NCI-H1930 (cell line): ENCODE measurements around the gene PRR4.

Source experiments
- DNase-seq, 2 experiments: peaks; one replicate each; lab custom pipeline; 2025; lab: John Stamatoyannopoulos, UW

The PRR4 gene, protein sequence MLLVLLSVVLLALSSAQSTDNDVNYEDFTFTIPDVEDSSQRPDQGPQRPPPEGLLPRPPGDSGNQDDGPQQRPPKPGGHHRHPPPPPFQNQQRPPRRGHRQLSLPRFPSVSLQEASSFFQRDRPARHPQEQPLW

DNA sequence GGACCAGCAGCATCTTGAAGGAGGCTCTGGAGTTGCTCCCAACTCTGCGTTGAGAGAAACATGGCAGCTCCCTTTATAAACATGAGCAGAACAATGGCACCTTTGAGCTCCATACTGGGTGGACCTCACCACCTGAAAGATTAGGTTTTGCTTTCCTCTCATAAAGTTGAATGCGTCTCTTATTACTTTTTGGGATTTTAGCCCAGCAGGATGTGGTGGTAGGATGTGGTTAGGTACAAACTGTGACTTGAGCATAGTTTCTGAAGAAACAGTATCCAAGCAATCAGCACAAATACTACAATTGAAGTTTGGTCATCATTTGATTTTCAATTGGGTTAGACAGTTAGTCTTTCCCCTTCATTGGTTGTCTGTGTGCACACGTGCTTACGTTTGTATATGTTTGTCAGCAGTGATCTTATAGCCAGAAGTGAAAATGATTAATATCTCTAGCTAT, at the start of gene PRR4:
Gene PRR4, minus strand, starts transcription at position 51 of the 454 bp plus-strand sequence. Its CDS starts 38 bp downstream, at position 13.
- no peak for DNase-seq

DNA sequence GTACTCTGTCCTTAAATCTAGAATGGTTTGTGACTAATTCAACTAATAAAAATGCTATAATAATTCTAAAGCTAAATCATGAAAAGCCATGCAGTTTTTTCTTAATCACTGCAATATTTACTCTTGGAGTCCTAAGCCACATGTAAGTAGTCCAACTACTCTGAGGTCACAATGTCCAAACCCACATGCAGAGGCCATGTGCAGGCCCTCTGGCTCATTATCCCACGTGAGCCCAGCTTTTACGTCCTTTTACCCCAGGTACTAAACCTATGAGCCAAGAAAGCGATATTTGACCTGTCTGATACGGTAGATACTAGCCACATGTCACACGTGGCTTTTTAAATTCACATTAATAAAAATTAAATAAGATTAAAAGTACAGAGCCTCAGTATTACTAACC, 47.6 kb upstream of the PRR4 start:
- DNase-seq, result no peak

- DNase-seq, result no peak
Measured at GRCh38 chr12:10891937-10892336, 42.7 kb upstream of the PRR4 start.

DNA sequence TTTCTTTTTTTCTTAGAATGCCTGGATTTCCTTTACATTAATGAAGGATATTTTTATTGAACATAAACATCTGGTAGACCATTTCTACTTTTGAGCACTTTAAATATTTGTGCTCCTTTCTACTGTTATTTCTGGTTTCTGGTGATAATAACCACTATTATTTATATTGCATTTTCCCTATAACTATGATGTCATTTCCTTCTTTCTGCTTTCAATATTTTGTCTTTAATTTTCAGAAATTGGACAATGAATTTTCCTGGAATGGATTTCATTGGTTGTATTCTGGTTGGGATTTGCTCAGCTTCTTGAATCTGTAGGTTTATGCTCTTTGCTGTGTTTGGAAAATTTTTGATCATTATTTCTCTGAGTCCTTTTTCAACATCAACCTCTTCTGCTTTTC, 40.0 kb upstream of the PRR4 start:
- DNase-seq, result no peak

DNA sequence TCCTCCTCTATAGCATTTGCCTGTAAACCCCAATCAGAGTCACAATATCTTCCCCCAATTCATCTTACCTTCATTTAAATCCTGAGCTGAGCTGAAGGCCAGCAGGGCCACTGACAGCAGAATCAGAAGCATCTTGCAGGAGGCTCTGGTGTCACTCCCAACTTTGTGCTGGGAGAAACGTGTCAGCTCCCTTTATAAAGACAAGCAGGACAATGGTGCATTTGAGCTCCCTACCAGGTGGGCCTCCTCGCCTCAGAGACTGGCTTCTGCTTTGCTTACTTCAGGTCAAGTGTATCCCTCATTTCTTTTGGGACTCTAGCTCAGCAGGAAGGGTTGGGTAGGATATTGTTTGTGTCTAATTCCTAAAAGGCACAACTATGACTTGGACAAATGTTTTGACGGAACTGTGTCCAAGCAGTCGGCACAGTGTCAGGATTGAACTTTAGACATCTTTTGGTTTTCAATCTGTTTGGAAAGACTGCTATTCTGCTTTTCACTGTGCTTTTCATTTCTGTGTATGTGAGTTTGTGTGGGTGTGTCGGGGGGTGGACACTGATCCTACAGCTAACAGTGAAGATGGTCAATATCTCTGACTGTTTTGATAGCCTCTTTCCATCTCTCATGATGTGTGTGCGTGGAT, 34.9 kb upstream of the PRR4 start, which contains the start of gene PRH1:
Gene PRH1, minus strand, starts transcription at position 170 of the 640 bp plus-strand sequence. Its CDS starts 38 bp downstream, at position 132.
- no peak for DNase-seq

- no peak for DNase-seq
Measured at GRCh38 chr12:10873378-10873777, 24.1 kb upstream of the PRR4 start.

- no peak for DNase-seq
Measured at GRCh38 chr12:10867381-10867780, 18.1 kb upstream of the PRR4 start.

- DNase-seq, result no peak
Measured at GRCh38 chr12:10863512-10864218, 14.4 kb upstream of the PRR4 start.

- DNase-seq, result no peak
Measured at GRCh38 chr12:10861366-10861765, 12.1 kb upstream of the PRR4 start.

DNA sequence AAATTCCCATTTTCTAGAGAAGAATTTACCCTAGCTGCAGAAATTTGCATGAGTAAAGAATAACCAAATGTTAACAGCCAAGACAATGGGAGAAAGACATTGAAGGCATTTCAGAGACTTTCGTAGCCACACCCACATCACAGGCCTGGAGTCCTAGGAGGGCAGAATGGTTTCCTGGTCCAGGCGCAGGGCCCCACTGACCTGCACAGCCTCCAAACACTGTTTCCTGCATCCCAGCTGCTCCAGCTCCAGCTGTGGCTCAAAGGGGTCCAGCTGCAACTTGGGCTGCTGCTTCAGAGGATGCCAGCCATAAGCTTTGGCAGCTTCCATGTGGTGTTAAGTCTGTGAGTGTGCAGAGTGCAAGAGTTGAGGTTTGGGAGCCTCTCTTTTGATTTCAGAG, 6.5 kb upstream of the PRR4 start:
- DNase-seq, result no peak

- no peak for DNase-seq
Measured at GRCh38 chr12:10853776-10854175, 4.5 kb upstream of the PRR4 start.

DNA sequence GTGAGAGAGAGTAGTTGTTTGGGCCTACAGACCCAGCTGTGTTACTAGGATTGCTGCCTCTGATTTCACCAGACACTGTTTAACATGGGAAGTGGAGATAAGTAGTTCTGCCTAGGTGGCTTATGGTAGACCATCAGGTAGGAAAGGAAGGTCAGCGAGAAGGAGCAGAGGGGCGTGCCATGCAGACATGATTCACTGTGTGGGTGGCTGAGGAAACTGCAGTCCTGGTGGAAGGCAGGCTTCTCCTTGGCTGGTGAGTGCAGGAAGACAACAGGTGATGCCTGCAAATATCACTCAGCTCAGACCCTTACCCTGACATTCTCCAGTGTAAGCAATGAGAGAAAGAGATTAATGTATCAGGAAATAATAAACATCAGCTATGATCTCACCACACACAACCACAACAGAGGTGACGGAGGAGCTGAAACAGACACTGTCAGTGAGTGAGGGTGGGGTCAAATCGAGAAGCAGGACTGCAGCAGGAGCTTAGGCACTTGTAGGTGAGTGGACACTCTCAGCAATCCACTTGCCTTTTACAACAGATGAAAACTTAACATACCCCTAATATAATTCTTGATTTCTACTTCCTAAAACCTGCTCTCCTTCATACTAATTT, 2.1 kb upstream of the PRR4 start:
- no peak for DNase-seq

- no peak for DNase-seq
Measured at GRCh38 chr12:10847744-10848143, 1.5 kb downstream of the PRR4 start.

DNA sequence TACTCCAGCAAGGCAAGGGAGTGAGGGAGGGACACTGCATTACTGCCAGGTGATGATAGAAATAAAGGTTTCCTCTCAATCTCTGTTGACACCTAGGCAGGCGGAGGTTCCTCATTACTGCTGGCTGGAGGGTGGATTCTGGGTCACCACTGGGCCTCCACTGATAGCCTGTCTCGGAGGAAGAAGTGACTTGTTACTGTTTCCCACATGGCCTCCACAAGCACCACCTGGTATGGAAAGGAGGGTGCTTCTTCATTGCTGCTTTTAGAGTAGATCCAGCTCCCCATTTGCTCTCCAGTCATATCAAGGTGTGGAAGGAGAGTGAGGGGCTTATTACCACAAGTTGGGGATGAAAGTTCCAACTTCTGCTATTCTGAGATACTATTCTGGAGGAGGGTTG, 6.4 kb downstream of the PRR4 start:
- DNase-seq, result no peak

- DNase-seq, result no peak
Measured at GRCh38 chr12:10838461-10838860, 10.8 kb downstream of the PRR4 start.

DNA sequence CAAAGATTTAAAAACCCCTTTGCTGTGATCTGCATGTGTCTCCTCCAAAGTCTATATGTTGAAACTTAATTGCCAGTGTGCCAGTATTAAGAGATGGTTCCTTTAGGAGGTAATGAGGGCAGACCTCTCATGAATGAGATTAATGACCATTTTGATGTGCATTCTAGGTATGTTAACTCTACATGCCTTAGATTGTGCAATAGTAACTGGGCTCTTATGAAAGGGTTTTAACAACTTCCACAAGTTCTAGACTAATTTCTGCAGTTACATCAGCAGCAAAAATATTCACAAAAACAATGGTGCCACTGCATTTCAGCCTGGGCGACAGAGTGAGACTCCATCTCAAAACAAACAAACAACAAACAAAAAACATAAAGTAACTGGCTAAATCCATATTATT, 19.3 kb downstream of the PRR4 start:
- no peak for DNase-seq

- DNase-seq, result no peak
Measured at GRCh38 chr12:10826258-10826657, 23.0 kb downstream of the PRR4 start, which contains the start of gene TAS2R10. TSS of gene TAS2R10 (minus strand) at chr12:10826358. CDS start at chr12:10826269, 89 bp downstream.

- no peak for DNase-seq
Measured at GRCh38 chr12:10824957-10825356, 24.3 kb downstream of the PRR4 start.

DNA sequence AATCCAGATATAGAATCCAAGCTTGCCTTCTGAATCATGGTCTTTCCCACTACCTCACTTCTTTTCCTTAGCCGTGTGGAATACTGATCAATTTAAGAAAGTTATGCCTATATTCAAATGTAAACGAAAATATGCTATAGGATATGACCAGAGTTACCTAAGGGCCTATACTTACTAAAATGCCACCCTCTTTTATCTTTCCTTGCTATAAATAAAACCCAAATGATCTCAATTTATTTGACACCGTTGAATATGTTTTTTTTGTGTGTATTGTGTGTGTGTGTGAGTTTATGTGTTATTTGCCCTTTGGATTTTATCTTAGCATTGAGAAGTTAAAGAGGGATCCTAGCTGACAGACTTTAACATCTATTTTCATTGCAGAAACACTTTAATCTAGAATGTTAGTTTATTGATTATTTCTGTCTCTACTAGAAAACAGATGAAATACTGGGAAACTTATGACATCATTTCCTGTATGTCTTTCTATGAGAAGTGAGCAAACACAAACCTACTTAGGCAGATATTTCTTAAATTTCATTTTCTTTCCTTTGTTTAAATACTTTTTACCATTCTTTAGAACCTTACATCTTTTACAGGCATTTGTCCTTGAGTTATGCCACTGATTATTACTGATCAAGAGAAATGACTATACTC, 37.3 kb downstream of the PRR4 start:
- DNase-seq, result no peak

DNA sequence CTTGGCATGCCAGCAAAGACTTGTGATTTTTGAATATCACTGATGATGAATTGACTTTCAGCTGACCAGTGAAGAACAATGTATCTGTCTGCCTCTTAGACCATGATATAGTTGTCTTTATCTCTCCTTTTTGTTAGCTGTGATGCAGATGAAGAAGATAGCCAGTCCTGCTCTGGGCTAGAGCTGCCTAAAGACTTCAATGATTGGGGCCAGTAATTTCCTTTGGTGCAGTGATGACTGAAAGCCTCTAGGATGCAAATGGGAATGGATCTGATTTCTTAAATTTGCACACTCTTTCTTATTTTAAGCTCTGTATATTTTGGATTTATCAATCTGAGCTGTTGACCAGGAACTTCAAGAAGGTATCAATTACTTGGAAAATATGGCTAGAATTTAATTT, 39.2 kb downstream of the PRR4 start, which contains the start of gene TAS2R9:
Gene TAS2R9, minus strand, starts transcription at position 101 of the 400 bp plus-strand sequence. Its CDS starts 93 bp downstream, at position 8.
- DNase-seq, result no peak

DNA sequence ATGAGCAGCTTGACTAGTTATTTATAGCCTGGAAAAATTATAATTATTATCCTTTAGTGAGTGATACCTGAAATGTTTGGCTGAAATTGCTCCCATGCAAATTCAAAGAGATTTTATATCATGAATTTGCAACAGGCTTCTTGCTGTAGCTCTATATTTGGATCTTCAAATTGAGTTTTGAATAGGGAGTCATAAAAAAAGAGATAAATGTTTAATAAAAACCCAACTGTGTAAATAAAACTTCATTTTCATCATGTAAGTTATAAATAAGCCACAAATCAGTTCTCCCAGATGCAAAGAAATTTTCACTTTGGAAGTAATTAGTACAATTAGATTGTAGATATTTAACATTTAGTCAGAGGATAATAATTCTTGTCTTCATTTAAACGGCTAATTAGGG, 42.1 kb downstream of the PRR4 start, which contains the start of gene TAS2R8:
Gene TAS2R8, minus strand, starts transcription at position 101 of the 400 bp plus-strand sequence. CDS start 306 bp downstream, outside the sequence.
- DNase-seq, result no peak

GRCh38 chr12:10802587-10802986, 46.7 kb downstream of the PRR4 start, which contains the start of gene TAS2R7:
TSS of gene TAS2R7 (minus strand) at chr12:10802627. CDS start at chr12:10802570, 57 bp downstream.
- DNase-seq, result no peak
